Sigmoid colon (tissue), 7 donors: Measurements from ENCODE around the gene XYLT1. TPM values are rescaled to one million over a fixed set of nuclear protein-coding genes. Genes with fewer than 3 reads are reported as not detected.

ENCODE experiments used
- DNase-seq: peaks from one replicate; pipeline ENCODE4 v3.0.0-alpha.2; 2019
- H3K27ac ChIP-seq, 4 donors: fragments of 200-600 bp; sonication (generic); one replicate each; pipeline ENCODE4 v1.5.1; 2016 to 2019; ENCODE audit warnings: mild to moderate bottlenecking in 1 of 4
- H3K27me3 ChIP-seq, 3 donors: fragments of 200-600 bp; sonication (generic); one replicate each; pipeline ENCODE4 v1.5.1; 2019; ENCODE audit warnings: mild to moderate bottlenecking in 1 of 3
- H3K36me3 ChIP-seq, 4 donors: fragments of 200-600 bp; sonication (generic); one replicate each; pipeline ENCODE4 v1.5.1; 2016 to 2019
- H3K4me1 ChIP-seq, 4 donors: fragments of 200-600 bp; sonication (generic); one replicate each; pipeline ENCODE4 v1.5.1; 2017 to 2019
- H3K4me3 ChIP-seq, 4 donors: fragments of 200-600 bp; sonication (generic); one replicate each; pipeline ENCODE4 v1.5.1; 2017 to 2019; ENCODE audit warnings: mild to moderate bottlenecking in 2 of 4, moderate library complexity in 1 of 4
- H3K9me3 ChIP-seq, 4 donors: fragments of 200-600 bp in 3 of 4; sonication (generic) in 3 of 4; one replicate each; pipeline versions ENCODE4 v1.5.1 to v1.6.1; 2013 to 2019
- EP300 ChIP-seq, 4 donors: sonication (generic); formaldehyde crosslinking; IDR thresholded peaks; one replicate each; pipeline ENCODE4 v1.6.1; 2017; ENCODE audit warnings: antibody characterized with exemption in 4 of 4
- POLR2A ChIP-seq, 2 donors: fragments of 450-650 bp; IDR thresholded peaks; one replicate each; pipeline ENCODE4 v1.6.1; 2016; ENCODE audit warnings: antibody characterized with exemption in 2 of 2, mild to moderate bottlenecking in 2 of 2, moderate library complexity in 2 of 2
- POLR2AphosphoS5 ChIP-seq, 4 donors: sonication (generic); formaldehyde crosslinking; IDR thresholded peaks; one replicate each; pipeline ENCODE4 v1.6.1; 2017; ENCODE audit warnings: antibody characterized with exemption in 4 of 4
- WGBS, 2 donors: extraction: QIAGEN DNeasy Blood & Tissue Kit; methylation state at CpG; one replicate each; pipeline ENCODE4 v1.1.7; 2013; 5-methylcytosine and 5-hydroxymethylcytosine counted together
- intact Hi-C: fragments of 100-400 bp; cut with DNase I; formaldehyde crosslinking; loops from one replicate; pipeline ENCODE4 v1.15.1; 2023
- polyA plus RNA-seq, 3 donors: library from polyadenylated mRNA; stranded (reverse); fragments of 200-250 nt; gene quantifications; one replicate each; pipeline ENCODE4 v1.2.3, GENCODE V29; 2013
- total RNA-seq, 4 donors: library from RNA; depleted of rRNA; stranded (reverse); fragments of >200 nt; gene quantifications; one replicate each; pipeline ENCODE4 v1.1.0, GENCODE V29; 2016
- TF ChIP-seq, protein P1 (sequence below), 4 experiments: fragments of 450-650 bp in 3 of 4; fragments of 200-600 bp in 1 of 4; IDR thresholded peaks; one replicate each; pipeline ENCODE4 v1.5.1; 2016 to 2019; ENCODE audit warnings: antibody characterized with exemption in 4 of 4, mild to moderate bottlenecking in 3 of 4, moderate library complexity in 2 of 4
- donor health status: healthy with polysubstance abuse.
- donor health status: Bipolar disorder and iron deficiency.
- donor health status: healthy.

The XYLT1 gene
- total and polyA plus RNA-seq, 7 donors, result 0.60 to 33.2 (median 23.0) TPM

DNA sequence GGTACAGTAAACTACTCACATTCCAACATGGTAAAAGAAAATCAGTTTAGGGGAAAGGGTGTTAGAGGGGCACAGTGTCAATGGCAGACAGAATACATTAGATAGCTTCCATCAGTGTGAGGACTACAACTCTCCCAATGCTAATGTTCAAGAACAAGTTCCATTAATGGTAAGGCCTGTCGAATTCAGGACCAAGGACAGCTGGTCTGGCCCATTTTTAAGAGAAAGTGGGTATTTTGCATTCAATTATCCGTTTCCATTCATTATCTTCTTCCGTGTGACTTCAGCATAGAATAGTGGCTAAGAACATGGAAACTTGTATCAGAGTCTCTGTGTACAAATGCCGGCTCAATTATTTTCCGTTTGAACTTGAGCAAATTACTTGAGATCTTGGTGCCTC, 98.4 kb downstream of the XYLT1 start:
- DNase-seq, result no peak
- Histone ChIP-seq H3K4me1 (peaks cover 0 to 60% (median 53%) of the 10 kb centered on the region in 4 donors), H3K27ac (no peak overlapping the region), H3K27me3 (no peaks in the 10 kb centered on the region), H3K36me3 (no peaks in the 10 kb centered on the region), H3K9me3 (no peaks in the 10 kb centered on the region), H3K4me3 (no peak overlapping the region)
- TF ChIP-seq POLR2AphosphoS5 (IDR thresholded peaks at IDR 0.05), result no peak
- no peak for TF ChIP-seq EP300 (IDR thresholded peaks at IDR 0.05)
- no peak for TF ChIP-seq POLR2A (IDR thresholded peaks at IDR 0.05)
- TF ChIP-seq, protein P1, sequence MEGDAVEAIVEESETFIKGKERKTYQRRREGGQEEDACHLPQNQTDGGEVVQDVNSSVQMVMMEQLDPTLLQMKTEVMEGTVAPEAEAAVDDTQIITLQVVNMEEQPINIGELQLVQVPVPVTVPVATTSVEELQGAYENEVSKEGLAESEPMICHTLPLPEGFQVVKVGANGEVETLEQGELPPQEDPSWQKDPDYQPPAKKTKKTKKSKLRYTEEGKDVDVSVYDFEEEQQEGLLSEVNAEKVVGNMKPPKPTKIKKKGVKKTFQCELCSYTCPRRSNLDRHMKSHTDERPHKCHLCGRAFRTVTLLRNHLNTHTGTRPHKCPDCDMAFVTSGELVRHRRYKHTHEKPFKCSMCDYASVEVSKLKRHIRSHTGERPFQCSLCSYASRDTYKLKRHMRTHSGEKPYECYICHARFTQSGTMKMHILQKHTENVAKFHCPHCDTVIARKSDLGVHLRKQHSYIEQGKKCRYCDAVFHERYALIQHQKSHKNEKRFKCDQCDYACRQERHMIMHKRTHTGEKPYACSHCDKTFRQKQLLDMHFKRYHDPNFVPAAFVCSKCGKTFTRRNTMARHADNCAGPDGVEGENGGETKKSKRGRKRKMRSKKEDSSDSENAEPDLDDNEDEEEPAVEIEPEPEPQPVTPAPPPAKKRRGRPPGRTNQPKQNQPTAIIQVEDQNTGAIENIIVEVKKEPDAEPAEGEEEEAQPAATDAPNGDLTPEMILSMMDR (IDR thresholded peaks at IDR 0.05), result no peak
- intact Hi-C loops, result no loop called here
- WGBS, 2 donors, result 92 to 93% methylated on average over 5 of the region's 5 CpGs

DNA sequence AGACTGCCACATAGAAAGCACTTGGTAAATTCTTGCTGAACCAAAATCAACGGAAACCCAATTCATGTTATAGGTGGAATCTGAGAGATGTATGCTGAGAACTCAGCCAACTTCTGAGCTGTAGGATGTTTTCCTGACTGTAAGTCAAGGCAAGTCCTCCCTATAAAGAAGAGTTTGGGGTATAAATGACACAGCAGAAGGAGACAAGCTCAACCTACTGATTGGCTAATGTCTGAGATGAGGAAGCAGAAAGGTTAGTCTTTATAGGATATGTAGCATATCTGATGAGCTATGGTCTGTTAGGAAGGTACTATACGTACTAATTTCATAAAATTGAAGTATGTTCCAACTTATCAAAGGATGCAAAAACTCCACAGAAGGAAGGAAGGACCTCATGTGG, 99.5 kb downstream of the XYLT1 start:
- no peak overlapping the region for H3K4me3 ChIP-seq
- H3K4me1 ChIP-seq, result peaks cover 0 to 61% (median 54%) of the 10 kb centered on the region in 4 donors
- 72 to 79% methylated on average over 2 of the region's 2 CpGs for WGBS, 2 donors
- DNase-seq, result no peak
- H3K36me3 ChIP-seq, result no peaks in the 10 kb centered on the region
- H3K9me3 ChIP-seq, result no peaks in the 10 kb centered on the region
- no peak for TF ChIP-seq POLR2A (IDR thresholded peaks at IDR 0.05)
- TF ChIP-seq, protein P1 (IDR thresholded peaks at IDR 0.05), result no peak
- no peak for TF ChIP-seq EP300 (IDR thresholded peaks at IDR 0.05)
- no peak for TF ChIP-seq POLR2AphosphoS5 (IDR thresholded peaks at IDR 0.05)
- H3K27me3 ChIP-seq, result no peaks in the 10 kb centered on the region
- intact Hi-C loops, result no loop called here
- H3K27ac ChIP-seq, result peak overlapping the region in 2 of 4 donors; percentile 32 to 70

DNA sequence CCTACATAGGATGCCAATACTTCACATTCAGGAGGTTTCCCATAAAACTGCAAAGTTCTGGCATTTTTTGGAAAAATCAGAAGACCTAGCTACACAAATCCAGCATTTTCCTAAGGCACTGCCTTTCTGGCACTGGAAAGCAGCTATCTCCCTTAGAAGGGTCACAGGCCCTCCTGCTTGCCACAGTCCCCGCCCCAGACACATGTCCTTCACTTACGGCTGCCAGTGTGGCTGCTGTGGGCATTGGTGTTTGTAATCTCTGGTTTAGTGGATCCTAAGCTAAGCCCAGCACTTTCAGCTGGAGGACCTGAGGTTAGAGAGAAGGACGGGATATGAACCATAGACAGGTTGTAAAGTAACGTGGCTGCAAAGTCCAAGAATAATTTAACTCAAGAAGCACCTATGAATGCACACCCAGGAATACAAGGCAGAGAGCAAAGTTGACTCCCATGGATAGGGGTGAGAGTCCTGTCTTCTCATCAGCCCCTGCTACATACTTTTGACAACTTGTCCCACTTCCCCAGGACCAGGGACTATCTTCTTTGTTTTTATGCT, 100.0 kb downstream of the XYLT1 start:
- no peaks in the 10 kb centered on the region for H3K9me3 ChIP-seq
- intact Hi-C loops, result no loop called here
- WGBS, 2 donors, result 31 to 51% methylated on average over 4 of the region's 4 CpGs
- H3K4me3 ChIP-seq, result no peak overlapping the region
- no peaks in the 10 kb centered on the region for H3K36me3 ChIP-seq
- H3K4me1 ChIP-seq, result peaks cover 0 to 61% (median 54%) of the 10 kb centered on the region in 4 donors
- H3K27me3 ChIP-seq, result no peaks in the 10 kb centered on the region
- H3K27ac ChIP-seq, result peak overlapping the region in 3 of 4 donors; percentile 32 to 70 (median 50)
- DNase-seq, result no peak
- TF ChIP-seq POLR2AphosphoS5 (IDR thresholded peaks at IDR 0.05) (no peak), POLR2A (IDR thresholded peaks at IDR 0.05) (no peak), EP300 (IDR thresholded peaks at IDR 0.05) (no peak)
- TF ChIP-seq, protein P1 (IDR thresholded peaks at IDR 0.05), result no peak

DNA sequence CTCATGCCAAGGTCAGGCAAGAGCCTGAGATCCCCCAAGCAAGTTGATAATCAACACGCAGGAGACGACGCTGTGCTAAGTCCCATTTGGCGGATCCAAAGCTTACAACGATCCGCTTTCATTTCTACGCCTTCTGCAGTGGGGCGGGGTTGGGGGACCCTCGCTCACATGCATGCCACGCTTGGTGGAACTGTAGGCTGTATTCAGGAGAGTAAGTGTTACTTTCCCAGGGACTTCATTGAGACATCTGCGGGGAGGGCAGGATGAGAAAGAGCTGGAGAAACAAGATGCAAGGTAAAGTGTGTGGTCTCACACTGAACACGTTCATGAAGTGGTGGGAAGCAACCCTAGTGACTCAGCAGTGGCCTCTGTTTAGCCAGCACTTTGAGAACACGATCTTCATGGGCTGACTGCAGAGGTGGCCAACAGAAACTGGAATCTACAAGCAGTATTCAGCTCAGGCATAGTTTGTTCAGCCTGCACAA, 100.5 kb downstream of the XYLT1 start:
- intact Hi-C loops, result no loop called here
- Histone ChIP-seq H3K27me3 (no peaks in the 10 kb centered on the region), H3K4me1 (peaks cover 0 to 61% (median 53%) of the 10 kb centered on the region in 4 donors), H3K27ac (peak overlapping the region; percentile 32 to 70 (median 54)), H3K4me3 (no peak overlapping the region), H3K9me3 (no peaks in the 10 kb centered on the region), H3K36me3 (no peaks in the 10 kb centered on the region)
- TF ChIP-seq POLR2A (IDR thresholded peaks at IDR 0.05), result no peak
- peak in 1 of 4 donors; percentile 12 for TF ChIP-seq POLR2AphosphoS5 (IDR thresholded peaks at IDR 0.05)
- WGBS, 2 donors, result 78 to 84% methylated on average over 13 of the region's 13 CpGs
- no peak for DNase-seq

DNA sequence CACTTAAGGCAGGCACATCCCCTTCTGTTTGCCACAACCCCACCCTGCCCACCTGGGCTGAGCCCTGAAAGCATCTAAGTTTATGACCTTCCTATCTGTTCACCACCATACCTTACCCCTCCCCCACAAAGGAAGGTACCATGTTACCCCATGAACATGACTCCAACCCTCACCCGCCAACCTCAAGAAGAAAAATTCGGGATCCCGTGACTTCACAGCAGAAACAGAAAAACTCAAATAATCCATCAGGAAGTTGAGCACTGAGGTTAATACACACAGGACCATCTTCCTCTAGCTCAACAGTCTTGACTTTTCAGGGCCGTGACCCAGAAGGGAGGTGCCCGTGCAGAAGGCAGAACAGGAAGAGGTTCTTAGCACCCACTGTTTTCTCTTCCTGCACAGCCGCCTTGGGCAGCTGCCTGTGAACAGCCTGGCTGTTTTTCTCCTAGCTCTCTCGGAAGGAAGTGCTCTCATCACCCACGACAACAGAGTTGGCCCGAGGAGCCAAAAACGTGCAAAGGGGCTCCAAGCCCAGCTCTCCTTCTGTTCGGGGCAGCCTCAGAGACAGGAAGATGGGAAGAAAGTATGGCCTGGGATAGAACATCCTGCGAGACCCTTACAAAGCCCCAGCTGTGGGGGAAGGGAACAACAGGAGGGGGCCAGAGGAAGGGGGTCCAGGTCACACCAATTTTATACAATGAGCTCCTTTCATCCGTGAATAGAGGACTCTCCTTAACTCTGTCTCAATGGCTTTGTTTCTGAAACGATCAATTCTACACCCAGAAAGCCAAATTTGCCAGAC, 101.1 kb downstream of the XYLT1 start:
- peak in 1 of 4 donors; percentile 30 for TF ChIP-seq POLR2AphosphoS5 (IDR thresholded peaks at IDR 0.05)
- TF ChIP-seq POLR2A (IDR thresholded peaks at IDR 0.05), result no peak
- no peak for TF ChIP-seq EP300 (IDR thresholded peaks at IDR 0.05)
- TF ChIP-seq, protein P1 (IDR thresholded peaks at IDR 0.05), result no peak
- H3K4me3 ChIP-seq, result no peak overlapping the region
- no peak for DNase-seq
- H3K36me3 ChIP-seq, result no peaks in the 10 kb centered on the region
- intact Hi-C loops, result no loop called here
- no peaks in the 10 kb centered on the region for H3K27me3 ChIP-seq
- WGBS, 2 donors, result 29 to 57% methylated on average over 14 of the region's 14 CpGs
- H3K4me1 ChIP-seq, result peaks cover 0 to 62% (median 56%) of the 10 kb centered on the region in 4 donors
- peak overlapping the region; percentile 32 to 70 (median 54) for H3K27ac ChIP-seq
- H3K9me3 ChIP-seq, result no peaks in the 10 kb centered on the region
